Endothelial cell of hepatic sinusoid (primary cell): ENCODE data around the gene TRABD2A.

Experiments used
- in situ Hi-C: cut with HindIII; loops from 2 replicates; pipeline ENCODE4 v1.10.0; 2017; ENCODE audit warnings: low sequenced_read_pairs

The TRABD2A gene

GRCh38 chr2:84905181-84906107 is 24.6 kb upstream of the TRABD2A start, which contains the start of gene TMSB10:
TSS of gene TMSB10 (plus strand) at chr2:84905656.
- in situ Hi-C loops, result loop anchor here (10.0 kb wide), 2 partner anchors 69 to 121 kb away; partner anchors contain the start of gene KCMF1

GRCh38 chr2:84904717-84905174 is 23.9 kb upstream of the TRABD2A start:
- in situ Hi-C loops, result loop anchor here (5.0 to 10.0 kb wide), 3 partner anchors 70 to 120 kb away; partner anchors contain the start of gene KCMF1

- in situ Hi-C loops, result loop anchor here (5.0 to 10.0 kb wide), 3 partner anchors 71 to 119 kb away; partner anchors contain the start of gene KCMF1
Observed at GRCh38 chr2:84904151-84904550, 23.3 kb upstream of the TRABD2A start.

GRCh38 chr2:84902526-84902925 is 21.6 kb upstream of the TRABD2A start:
- in situ Hi-C loops, result loop anchor here (5.0 to 10.0 kb wide), 3 partner anchors 72 to 118 kb away; partner anchors contain the start of gene KCMF1

GRCh38 chr2:84901593-84902120 is 20.8 kb upstream of the TRABD2A start:
- in situ Hi-C loops, result loop anchor here (5.0 to 10.0 kb wide), 3 partner anchors 73 to 117 kb away; partner anchors contain the start of gene KCMF1

GRCh38 chr2:84900971-84901370 is 20.1 kb upstream of the TRABD2A start:
- in situ Hi-C loops, result loop anchor here (5.0 to 10.0 kb wide), 3 partner anchors 74 to 116 kb away; partner anchors contain the start of gene KCMF1

GRCh38 chr2:84899304-84900204 is 18.7 kb upstream of the TRABD2A start:
- in situ Hi-C loops, result loop anchor here (5.0 to 10.0 kb wide), 3 partner anchors 75 to 115 kb away; partner anchors contain the start of gene KCMF1

GRCh38 chr2:84897773-84898172 is 16.9 kb upstream of the TRABD2A start:
- in situ Hi-C loops, result no loop called here

GRCh38 chr2:84896567-84896966 is 15.7 kb upstream of the TRABD2A start:
- in situ Hi-C loops, result no loop called here

- in situ Hi-C loops, result no loop called here
Observed at GRCh38 chr2:84894758-84895520, 14.1 kb upstream of the TRABD2A start.

GRCh38 chr2:84894131-84894586 is 13.3 kb upstream of the TRABD2A start:
- in situ Hi-C loops, result no loop called here

GRCh38 chr2:84891355-84892010 is 10.6 kb upstream of the TRABD2A start:
- in situ Hi-C loops, result no loop called here

GRCh38 chr2:84889332-84889731 is 8.4 kb upstream of the TRABD2A start:
- in situ Hi-C loops, result no loop called here

GRCh38 chr2:84888401-84889276 is 7.8 kb upstream of the TRABD2A start:
- in situ Hi-C loops, result no loop called here

- in situ Hi-C loops, result no loop called here
Observed at GRCh38 chr2:84886791-84887190, 5.9 kb upstream of the TRABD2A start.

GRCh38 chr2:84885111-84885510 is 4.2 kb upstream of the TRABD2A start:
- in situ Hi-C loops, result no loop called here

- in situ Hi-C loops, result no loop called here
Observed at GRCh38 chr2:84884449-84884848, 3.6 kb upstream of the TRABD2A start.
